Erythroblast (primary cell): ENCODE results near the gene DAW1.

Experiments
- GATA1 ChIP-seq: IDR thresholded peaks from 2 replicates; pipeline ENCODE4 v1.6.1; 2011; ENCODE audit warnings: low read depth, mild to moderate bottlenecking, control low read depth, low read length, moderate library complexity
- POLR2A ChIP-seq: IDR thresholded peaks from 2 replicates; pipeline ENCODE4 v1.6.1; 2011; ENCODE audit warnings: mild to moderate bottlenecking, low read length

DNA sequence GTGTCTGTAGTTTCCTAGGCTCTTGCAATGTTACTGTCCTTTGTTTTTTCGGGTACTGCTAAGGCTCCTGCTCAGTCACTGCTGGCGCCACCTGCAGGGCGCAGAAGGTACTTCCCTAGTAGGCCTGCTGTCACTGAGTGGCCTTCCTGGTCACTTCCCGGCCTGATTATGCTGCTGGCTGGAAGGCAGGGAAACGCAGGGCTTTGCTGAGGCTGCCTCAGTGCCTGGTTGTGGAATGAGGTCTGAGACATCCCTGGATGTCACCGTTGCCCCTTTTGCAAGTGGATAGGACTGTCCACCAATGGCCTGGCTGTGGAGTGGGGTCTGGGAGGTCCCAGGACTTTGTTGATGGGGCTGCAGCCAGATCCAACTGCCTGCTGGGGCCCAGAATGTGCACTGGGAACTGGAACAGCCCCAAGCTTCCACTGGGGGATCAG is 13.1 kb downstream of the DAW1 start:
- TF ChIP-seq GATA1 = no peak
- TF ChIP-seq POLR2A = no peak
